GM10847 (cell line): ENCODE data around the gene BCAP29.

Experiments
- POLR2A ChIP-seq: IDR thresholded peaks from 2 replicates; pipeline ENCODE4 v1.6.1; 2011; ENCODE audit not compliant: insufficient read length; ENCODE audit errors: extremely low read depth

Gene BCAP29

GRCh38 chr7:107600816-107601215 lies 20.8 kb downstream of the BCAP29 start:
- no peak for TF ChIP-seq POLR2A

GRCh38 chr7:107605218-107605815 lies 25.3 kb downstream of the BCAP29 start:
- TF ChIP-seq POLR2A = no peak

- no peak for TF ChIP-seq POLR2A
Measured at GRCh38 chr7:107606303-107606702, 26.3 kb downstream of the BCAP29 start.

GRCh38 chr7:107609811-107610261 lies 29.8 kb downstream of the BCAP29 start:
- no peak for TF ChIP-seq POLR2A

- no peak for TF ChIP-seq POLR2A
Measured at GRCh38 chr7:107610323-107610722, 30.3 kb downstream of the BCAP29 start.

- no peak for TF ChIP-seq POLR2A
Measured at GRCh38 chr7:107613439-107613838, 33.4 kb downstream of the BCAP29 start.

GRCh38 chr7:107613948-107614347 lies 33.9 kb downstream of the BCAP29 start:
- no peak for TF ChIP-seq POLR2A

- TF ChIP-seq POLR2A = no peak
Measured at GRCh38 chr7:107614425-107614824, 34.4 kb downstream of the BCAP29 start.

- TF ChIP-seq POLR2A = no peak
Measured at GRCh38 chr7:107615910-107616680, 36.0 kb downstream of the BCAP29 start.

GRCh38 chr7:107622429-107622828 lies 42.4 kb downstream of the BCAP29 start:
- TF ChIP-seq POLR2A = no peak

- TF ChIP-seq POLR2A = no peak
Measured at GRCh38 chr7:107622894-107623293, 42.8 kb downstream of the BCAP29 start.

GRCh38 chr7:107627002-107627401 lies 47.0 kb downstream of the BCAP29 start:
- TF ChIP-seq POLR2A = no peak

- no peak for TF ChIP-seq POLR2A
Measured at GRCh38 chr7:107628461-107629064, 48.5 kb downstream of the BCAP29 start.

- TF ChIP-seq POLR2A = no peak
Measured at GRCh38 chr7:107630342-107630741, 50.3 kb downstream of the BCAP29 start.

- no peak for TF ChIP-seq POLR2A
Measured at GRCh38 chr7:107631588-107632491, 51.8 kb downstream of the BCAP29 start.
